Kidney (tissue), 14 donors: Measurements from ENCODE around the gene SLC1A2. TPM values are rescaled to one million over a fixed set of nuclear protein-coding genes. Genes with fewer than 3 reads are reported as not detected.

Source experiments
- DNase-seq, 5 donors: peaks; one replicate each; pipeline ENCODE4 v3.0.0-alpha.2; 2013 to 2020
- FAIRE-seq: peaks from 2 replicates; lab custom pipeline; 2012; peaks lifted over from hg19 to GRCh38; lab: Jason Lieb, UNC
- H3K27ac ChIP-seq, 2 donors: one replicate each; pipeline ENCODE4 v1.7.0; 2013; ENCODE audit warnings: low read depth in 2 of 2, low read length in 2 of 2, inconsistent platforms in 1 of 2
- H3K27me3 ChIP-seq: one replicate; pipeline ENCODE4 v1.7.1; 2013; ENCODE audit warnings: low read length, inconsistent platforms; ENCODE audit not compliant: control insufficient read depth, insufficient read depth
- H3K36me3 ChIP-seq, 3 donors: one replicate each; pipeline versions ENCODE4 v1.7.0 to v1.7.1; 2013; ENCODE audit warnings: low read length in 3 of 3, control low read depth in 1 of 3, inconsistent platforms in 1 of 3; ENCODE audit not compliant: insufficient read depth in 3 of 3, control insufficient read depth in 2 of 3
- H3K4me1 ChIP-seq, 3 donors: one replicate each; pipeline versions ENCODE4 v1.7.0 to v1.7.1; 2013; ENCODE audit warnings: low read length in 3 of 3, inconsistent platforms in 1 of 3, low read depth in 1 of 3; ENCODE audit not compliant: control insufficient read depth in 2 of 3, insufficient read depth in 2 of 3
- H3K4me3 ChIP-seq, 3 donors: one replicate each; pipeline versions ENCODE4 v1.7.0 to v1.8.1; 2013; ENCODE audit warnings: low read length in 3 of 3, control low read depth in 1 of 3, inconsistent platforms in 1 of 3
- H3K9ac ChIP-seq, 3 donors: one replicate each; pipeline versions ENCODE4 v1.7.0 to v1.7.1; 2013; ENCODE audit warnings: low read length in 3 of 3, control low read depth in 1 of 3, inconsistent platforms in 1 of 3
- H3K9me3 ChIP-seq, 3 donors: one replicate each; pipeline versions ENCODE4 v1.7.0 to v1.7.1; 2013; ENCODE audit warnings: low read length in 3 of 3, control low read depth in 1 of 3, inconsistent platforms in 1 of 3; ENCODE audit not compliant: control insufficient read depth in 2 of 3, insufficient read depth in 1 of 3
- intact Hi-C: fragments of 100-400 bp; cut with DNase I; formaldehyde crosslinking; loops from one replicate; pipeline ENCODE4 v1.11.1; 2022
- polyA plus RNA-seq: library from polyadenylated mRNA; stranded (reverse); fragments of 350-450 nt; fragmentation: Illumina TruSeq; extraction: RNeasy Lipid Tissue Mini Kit (QIAGEN cat#74804); gene quantifications from one replicate; pipeline ENCODE4 v1.2.3, GENCODE V29; 2014; ENCODE audit warnings: low read depth, low replicate concordance; ENCODE audit not compliant: insufficient read depth
- total RNA-seq: library from RNA; stranded (reverse); fragmentation: NEBNext Ultra II Directional; extraction: Animal tissue kit (Norgen Biotek cat#: 25700); gene quantifications from one replicate; pipeline ENCODE4 v1.2.1, GENCODE V29; 2021
- TF ChIP-seq, protein P1 (sequence below): IDR thresholded peaks from 3 replicates; pipeline ENCODE4 v1.5.1; 2012; ENCODE audit warnings: mild to moderate bottlenecking, moderate library complexity, borderline replicate concordance; ENCODE audit not compliant: insufficient read depth; ENCODE audit errors: extremely low read depth
- donor health status: control.
- donor health status: control.
- donor health status: control.
- donor health status: control.
- donor health status: control.
- donor health status: DM: yes; HTN: yes; CAD: no.
- donor health status: Normal renal cell carcinoma (clear cell type).

Gene SLC1A2
- total and polyA plus RNA-seq, 2 donors from 2014 or later: 0.11 to 0.28 TPM

DNA sequence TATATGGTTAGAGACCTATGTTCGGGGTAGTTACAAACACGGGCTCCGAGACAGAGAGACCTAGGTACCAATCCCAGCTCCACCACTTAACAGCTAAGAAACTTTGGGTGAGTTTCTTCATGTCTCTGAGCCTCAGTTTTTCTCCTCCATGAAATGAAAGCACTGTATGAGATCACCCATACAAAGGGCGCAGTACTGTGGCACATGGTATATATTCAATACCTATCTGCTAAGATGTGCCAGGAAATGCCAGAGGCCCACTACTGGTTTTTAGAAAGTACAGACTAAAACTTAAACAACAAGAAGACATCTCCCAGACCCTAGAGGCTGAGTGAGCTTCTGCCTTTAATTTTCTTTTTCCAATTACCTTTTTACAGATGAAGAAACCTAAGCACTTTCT, 69.5 kb downstream of the SLC1A2 start:
- DNase-seq (no peak), FAIRE-seq (no peak)
- no peaks in the 10 kb centered on the region for H3K36me3 ChIP-seq
- H3K27me3 ChIP-seq: no peaks in the 10 kb centered on the region
- TF ChIP-seq, protein P1, sequence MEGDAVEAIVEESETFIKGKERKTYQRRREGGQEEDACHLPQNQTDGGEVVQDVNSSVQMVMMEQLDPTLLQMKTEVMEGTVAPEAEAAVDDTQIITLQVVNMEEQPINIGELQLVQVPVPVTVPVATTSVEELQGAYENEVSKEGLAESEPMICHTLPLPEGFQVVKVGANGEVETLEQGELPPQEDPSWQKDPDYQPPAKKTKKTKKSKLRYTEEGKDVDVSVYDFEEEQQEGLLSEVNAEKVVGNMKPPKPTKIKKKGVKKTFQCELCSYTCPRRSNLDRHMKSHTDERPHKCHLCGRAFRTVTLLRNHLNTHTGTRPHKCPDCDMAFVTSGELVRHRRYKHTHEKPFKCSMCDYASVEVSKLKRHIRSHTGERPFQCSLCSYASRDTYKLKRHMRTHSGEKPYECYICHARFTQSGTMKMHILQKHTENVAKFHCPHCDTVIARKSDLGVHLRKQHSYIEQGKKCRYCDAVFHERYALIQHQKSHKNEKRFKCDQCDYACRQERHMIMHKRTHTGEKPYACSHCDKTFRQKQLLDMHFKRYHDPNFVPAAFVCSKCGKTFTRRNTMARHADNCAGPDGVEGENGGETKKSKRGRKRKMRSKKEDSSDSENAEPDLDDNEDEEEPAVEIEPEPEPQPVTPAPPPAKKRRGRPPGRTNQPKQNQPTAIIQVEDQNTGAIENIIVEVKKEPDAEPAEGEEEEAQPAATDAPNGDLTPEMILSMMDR: no peak
- no peak overlapping the region for H3K4me3 ChIP-seq
- no peaks in the 10 kb centered on the region for H3K4me1 ChIP-seq
- no peak overlapping the region for H3K27ac ChIP-seq
- no peak overlapping the region for H3K9ac ChIP-seq
- no peaks in the 10 kb centered on the region for H3K9me3 ChIP-seq
- intact Hi-C loops: no loop called here

DNA sequence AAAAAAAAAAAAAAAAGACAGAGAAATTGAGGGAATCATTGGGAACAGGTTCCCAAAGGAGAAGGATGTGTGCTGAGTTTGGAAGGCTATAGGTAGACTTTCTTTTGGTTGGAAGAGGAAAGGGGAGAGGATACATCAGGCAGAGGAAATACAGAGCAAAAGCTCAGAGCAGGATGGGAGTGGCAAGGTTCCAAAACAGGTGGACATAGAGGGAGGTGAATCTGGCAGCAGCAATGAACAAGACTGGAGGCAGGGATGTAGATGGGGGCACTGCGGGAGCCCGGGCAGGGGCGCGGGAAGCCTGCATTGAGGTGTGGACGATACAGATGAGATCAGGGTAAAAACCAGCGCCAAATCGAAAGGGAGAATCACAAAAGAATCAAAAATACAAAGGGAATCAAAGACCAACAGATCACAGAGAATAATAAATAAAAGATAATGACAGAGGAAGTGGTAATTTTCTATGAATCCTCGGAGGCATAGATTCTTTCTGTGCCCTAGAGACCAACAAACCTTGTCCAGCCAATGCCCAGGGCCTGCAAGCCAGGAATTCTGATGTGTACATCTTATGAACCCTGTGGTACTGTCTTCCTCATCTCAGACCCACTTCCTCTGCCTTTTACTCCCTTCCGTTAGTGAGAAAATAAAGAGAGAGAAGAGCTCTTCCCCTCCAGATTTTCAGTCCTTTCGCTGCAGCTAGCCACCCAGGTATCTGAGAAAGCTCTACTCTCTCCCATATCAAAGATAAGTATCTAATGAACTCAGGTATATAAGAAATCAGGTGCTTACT, 70.3 kb downstream of the SLC1A2 start:
- no peak overlapping the region for H3K9ac ChIP-seq
- no peaks in the 10 kb centered on the region for H3K36me3 ChIP-seq
- intact Hi-C loops: no loop called here
- H3K4me3 ChIP-seq: no peak overlapping the region
- no peaks in the 10 kb centered on the region for H3K9me3 ChIP-seq
- H3K4me1 ChIP-seq: no peaks in the 10 kb centered on the region
- H3K27me3 ChIP-seq: no peaks in the 10 kb centered on the region
- DNase-seq (no peak), FAIRE-seq (no peak)
- H3K27ac ChIP-seq: no peak overlapping the region
- TF ChIP-seq, protein P1: no peak

DNA sequence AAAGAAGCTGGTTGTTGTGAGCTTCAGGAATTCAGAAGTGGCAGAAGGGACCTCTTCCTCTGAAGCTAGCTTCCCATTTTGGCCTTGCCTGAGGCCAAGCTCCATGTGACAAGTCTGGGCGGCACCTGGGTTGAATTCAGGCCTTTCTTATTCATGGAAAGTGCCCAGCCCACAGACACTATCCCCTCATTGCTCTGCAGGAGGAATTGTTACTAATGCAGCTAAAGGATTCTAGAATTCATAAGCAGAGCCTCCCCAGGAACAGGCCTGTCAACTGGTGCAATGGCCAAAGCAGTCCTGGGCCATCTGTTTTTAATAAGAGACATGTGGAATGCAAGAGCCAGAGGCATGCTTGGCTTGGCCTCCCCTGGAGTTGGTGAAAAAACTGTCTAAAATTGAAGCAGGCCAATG, 71.4 kb downstream of the SLC1A2 start:
- Histone ChIP-seq H3K4me1 (no peaks in the 10 kb centered on the region), H3K9ac (no peak overlapping the region), H3K27ac (no peak overlapping the region), H3K36me3 (no peaks in the 10 kb centered on the region), H3K27me3 (no peaks in the 10 kb centered on the region), H3K4me3 (no peak overlapping the region), H3K9me3 (no peaks in the 10 kb centered on the region)
- DNase-seq (no peak), FAIRE-seq (no peak)
- intact Hi-C loops: no loop called here
- TF ChIP-seq, protein P1: no peak
